ENCODE measurements around the gene ITGA4.

The ITGA4 gene

GRCh38 chr2:181575024-181575649, 118.0 kb downstream of the ITGA4 start:
- no peak for DNase-seq (ENCODE audit: low read depth in 2 of 2)

DNA sequence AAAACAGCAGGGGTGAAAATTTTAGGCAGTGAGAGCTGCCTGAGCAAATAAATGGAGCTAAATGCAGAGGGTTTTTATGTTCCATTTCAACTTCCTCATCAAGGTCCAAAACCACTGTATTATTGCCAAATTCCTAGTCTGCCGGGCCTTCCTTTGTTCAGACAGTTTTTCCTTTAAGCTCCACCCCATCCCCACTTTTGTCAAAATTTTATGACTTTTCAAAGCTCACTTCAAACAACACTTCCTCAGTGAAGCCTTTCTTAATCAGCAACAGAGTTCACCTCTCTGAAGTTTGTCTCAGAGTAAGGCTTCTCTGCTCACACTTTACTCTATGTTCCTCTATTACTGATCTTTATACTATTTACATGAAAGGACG, 118.5 kb downstream of the ITGA4 start:
- no peak for DNase-seq (ENCODE audit: low read depth in 2 of 2)

GRCh38 chr2:181576431-181576830, 119.2 kb downstream of the ITGA4 start:
- DNase-seq (ENCODE audit: low read depth in 2 of 2): no peak

DNA sequence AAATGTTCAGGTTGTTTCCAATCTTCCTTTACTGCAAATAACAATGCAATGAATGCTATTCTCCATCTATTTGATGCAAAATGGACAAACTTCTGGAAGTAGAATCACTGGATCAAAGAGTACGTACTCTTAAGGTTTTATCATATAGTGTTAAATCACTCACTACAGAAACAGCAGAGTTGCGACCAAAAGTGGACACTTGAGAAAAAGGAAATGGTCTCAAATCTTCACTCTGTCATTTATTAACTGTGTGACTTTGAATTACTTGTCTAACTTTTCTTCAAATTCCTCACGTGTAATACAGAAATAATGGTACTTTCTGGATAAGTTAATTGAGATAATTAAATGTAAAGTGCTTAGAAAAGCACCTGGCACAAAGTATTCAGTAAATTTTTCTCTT, 121.6 kb downstream of the ITGA4 start:
- no peak for DNase-seq (ENCODE audit: low read depth in 2 of 2)

DNA sequence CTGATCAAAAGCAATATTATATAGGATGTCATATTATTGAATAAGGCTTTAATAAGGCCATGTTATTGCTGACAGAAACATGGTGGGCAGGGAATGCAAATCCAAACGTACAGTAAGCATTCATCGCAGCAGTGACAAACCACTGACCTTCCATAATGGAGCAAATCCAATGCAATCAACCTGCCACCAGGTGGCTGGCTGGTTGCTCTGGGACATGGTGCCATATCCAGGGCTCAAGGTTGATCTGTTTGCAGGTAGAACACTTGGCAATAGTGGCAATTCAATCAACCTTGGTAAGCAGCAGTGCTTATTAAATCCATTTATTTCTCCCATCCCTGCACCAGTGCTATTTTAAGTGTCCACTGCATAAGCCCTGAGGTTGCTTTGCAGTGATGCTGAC, 124.3 kb downstream of the ITGA4 start:
- DNase-seq (ENCODE audit: low read depth in 2 of 2): no peak

DNA sequence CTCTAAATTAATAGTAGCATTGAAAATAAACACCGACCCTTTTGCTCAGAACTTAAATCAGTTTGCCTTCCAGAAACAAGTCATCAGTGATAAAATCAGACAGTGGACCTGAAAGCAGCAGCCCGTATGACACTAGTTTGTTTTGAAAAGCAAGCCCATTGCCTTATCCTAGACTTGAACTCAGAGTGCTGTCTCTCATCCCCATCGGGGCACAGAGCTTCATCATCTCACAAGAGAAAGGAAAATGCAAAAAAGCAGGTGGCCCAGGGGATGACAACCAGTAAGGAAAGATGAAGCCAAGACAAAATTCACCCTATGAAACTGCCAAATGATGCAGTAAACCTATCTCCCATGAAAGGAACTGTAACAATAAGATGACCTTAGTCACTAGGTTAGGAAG, 128.5 kb downstream of the ITGA4 start:
- no peak for DNase-seq (ENCODE audit: low read depth in 2 of 2)
